IPS DF 4.7 (cell line): ENCODE measurements around the gene SLC35F4.
"Not testable (repeated sequence)": the region's sequence is repeated elsewhere in the genome, so short reads cannot be mapped to it uniquely, and the experiment has no call there.

Experiments used
- DNase-seq: peaks from one replicate; pipeline ENCODE4 v3.0.0-alpha.2; 2013; ENCODE audit warnings: low spot score; ENCODE audit errors: extremely low read depth

The SLC35F4 gene

DNA sequence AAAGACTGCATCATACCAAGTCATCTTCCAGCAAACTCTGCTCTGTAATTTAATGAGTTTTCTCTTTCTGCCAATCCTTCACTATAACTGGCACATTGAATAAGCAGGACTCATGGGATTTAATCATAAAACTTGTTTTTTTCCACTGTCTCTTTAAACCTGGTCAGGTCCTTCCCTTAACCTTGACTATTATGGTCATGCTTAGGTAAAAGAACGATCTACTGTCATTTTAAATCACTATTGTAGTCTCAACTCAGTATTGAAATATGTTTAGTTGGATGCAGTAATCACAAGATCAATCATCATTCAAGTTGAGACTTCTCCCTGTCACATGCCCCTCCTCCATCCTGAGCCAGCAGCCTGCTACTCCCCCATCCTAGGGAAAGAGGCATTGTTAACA lies 56.1 kb downstream of the SLC35F4 start:
- no peak for DNase-seq

DNA sequence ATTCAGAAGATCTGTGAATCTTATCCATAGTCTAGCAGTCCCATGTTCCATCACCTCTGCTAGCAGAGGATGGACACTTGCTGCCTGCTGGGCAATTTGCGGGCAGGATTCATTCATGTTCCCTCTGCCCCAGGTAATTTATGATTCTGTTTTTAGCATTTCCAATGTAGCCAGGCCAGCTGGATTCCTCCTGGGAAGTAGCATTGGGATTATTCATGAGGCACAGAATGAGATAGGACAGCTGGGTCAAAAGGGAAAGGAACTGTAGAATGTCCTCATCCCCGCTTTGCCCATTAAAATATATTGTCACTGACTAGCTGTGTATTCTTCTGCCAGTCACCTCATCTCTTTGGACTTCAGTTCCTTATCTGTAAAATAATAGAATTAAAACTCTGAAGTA lies 68.7 kb downstream of the SLC35F4 start:
- DNase-seq: no peak

DNA sequence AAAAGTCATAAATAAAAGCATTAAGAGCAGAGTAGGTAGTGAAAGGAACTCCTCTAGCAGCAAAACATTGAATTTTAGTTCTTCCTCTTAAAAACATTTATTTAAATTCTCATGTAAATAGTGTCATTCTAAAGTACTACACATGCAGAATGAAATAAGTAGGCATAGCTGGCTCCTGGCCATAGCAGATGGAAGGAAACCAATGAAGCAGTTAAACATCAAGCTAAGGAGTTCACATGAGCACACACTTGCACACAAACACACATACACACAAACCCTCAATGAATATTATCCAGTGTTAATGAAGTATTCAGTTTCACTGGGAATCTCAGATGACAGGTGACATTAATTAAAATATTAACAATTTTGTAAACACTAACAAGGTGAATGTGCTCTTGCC lies 69.3 kb downstream of the SLC35F4 start:
- DNase-seq: no peak

DNA sequence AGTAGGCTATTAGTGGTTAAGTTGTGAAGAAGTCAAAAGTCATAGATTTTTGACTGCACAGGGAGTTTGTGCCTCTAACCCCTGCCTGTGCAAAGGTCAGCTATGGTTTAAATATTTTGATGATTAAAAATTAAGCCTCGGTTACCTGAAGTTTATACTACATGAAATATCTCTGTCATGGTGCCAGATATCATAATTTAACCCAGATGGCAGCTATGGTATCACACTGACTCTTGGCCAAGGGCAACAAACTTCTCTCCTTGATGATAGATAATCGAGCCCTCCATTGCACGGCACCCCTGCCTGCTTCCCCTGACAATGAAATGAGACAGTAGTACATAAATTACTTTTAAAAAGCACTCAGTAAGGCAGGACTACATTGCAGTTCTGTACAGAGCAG lies 80.8 kb downstream of the SLC35F4 start:
- no peak for DNase-seq

DNA sequence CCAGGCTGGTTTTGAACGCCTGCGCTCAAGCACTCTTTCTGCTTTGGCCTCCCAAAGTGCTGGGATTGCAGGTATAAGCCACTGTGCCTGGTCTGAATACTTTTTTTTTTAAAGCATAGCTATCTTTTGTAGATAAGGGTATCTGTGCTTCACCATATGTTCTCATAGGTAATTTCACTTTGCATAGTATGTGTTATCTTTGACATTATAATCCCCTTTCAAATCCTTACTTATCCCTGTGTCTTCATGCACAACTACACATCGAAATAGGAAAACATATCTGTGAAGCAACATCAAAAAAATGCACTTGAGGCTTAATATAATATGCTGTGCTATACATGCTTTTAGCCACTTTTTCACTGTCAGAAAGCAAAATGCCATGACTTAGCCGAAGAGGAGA lies 94.1 kb downstream of the SLC35F4 start:
- no peak for DNase-seq

DNA sequence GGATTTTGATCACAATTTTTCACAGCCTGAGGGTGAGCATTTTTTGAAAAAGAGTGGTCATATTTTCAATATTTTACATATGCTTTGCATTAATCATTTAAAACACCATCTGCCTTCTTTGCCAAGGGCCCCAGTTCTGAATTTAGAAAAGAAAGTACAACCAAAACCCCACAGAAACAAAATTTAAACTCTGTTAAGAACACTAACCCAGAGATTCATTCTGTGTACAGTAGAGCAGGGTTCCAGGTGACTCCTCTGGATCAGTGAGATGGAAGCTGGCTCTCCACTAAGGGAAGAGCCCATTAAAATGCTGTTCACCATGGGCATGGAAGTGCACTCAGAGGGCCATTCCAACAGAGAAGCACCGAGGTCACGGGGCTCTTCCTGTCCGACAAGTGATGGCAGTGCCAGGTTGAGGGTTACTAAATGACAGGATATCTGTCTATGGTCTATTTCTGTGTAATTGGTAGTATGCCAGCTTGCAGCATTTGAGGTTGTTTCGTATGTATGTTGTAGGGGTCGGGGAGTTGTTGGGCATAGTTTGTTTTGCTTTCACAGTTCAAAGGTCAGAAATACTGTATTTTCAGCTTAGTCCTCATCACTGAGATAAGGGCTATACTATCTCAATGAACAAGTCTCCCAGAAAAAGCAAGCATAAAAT lies 95.9 kb downstream of the SLC35F4 start:
- no peak for DNase-seq

DNA sequence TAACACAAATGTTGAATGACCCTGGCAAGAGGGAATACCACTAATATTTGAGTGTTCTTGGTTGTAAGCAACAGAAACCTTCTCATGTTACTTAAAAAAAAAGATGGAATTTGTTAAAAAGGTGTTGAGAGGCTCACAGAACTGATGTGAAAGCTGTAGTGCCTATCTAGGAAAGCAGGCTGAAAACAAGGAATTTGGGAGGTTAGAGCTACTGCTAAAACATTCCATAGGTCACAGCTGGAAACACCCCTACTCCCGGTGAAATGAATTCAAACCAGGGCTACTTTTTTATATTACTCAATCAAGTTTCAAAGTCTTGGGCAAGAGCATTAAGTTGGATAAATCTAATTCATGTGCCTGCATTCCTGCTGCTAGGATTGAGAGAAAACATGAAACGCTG lies 104.1 kb downstream of the SLC35F4 start:
- no peak for DNase-seq

DNA sequence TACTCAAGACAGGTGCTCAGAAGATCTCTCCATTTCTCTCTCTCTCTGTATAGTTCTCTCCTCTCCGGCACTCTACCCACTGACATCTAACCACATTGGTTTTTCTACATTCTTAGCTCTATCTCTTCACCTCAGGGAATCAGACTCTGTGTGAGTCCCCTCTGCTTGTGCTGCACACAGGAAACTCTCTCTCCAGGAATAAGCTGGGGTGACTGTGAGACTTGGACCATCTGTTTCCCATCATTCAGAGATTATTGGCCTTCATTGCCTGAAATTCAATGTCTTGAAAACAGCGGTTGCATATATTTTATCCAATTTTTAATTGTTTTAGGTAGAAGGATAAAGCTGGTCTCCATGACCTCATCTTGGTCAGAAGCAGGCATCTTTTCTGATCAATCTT lies 105.0 kb downstream of the SLC35F4 start:
- DNase-seq: no peak

DNA sequence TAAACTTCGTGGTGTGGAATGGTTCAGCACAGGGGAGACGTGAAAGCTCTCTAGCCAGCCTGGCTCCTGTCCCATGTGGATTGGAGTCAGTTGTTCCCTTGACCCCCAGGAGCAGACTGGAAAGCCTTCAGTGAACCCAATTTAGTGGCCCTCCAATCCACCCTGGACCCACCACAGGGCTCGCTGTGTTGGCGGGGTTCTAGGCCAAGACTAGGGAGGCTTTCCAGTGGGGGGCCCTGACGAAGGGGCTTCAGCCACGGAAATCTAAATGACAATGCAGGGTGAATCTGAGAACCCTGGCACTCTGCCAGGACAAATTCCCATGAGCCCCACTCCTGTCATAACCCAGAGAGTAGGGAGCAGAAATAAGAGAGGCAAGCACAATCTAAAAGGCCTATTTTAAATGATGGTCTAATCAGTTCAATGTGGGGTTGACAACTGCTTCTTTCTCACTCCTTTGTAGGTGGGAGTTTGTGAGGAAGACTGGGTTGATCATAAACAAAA lies 110.8 kb downstream of the SLC35F4 start:
- DNase-seq: no peak

DNA sequence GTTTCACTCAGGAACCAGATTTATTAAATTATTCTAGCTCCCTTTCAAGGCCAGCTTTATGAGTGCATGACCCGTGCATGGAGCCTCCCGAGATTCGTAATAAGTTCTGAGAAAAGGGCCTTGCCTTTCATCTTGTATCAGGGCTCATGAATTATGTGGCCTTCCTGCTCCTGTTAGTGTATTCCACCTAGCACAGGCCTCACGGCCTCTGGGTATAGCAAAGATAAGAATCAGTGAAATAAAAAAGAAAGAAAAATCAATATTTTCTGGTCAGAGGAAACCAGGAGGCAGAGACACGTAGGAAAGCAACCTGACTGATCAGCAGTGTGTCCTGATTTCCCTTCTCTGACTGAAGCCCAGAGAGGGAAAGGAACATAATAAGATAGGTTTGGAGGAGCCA lies 111.4 kb downstream of the SLC35F4 start:
- DNase-seq: no peak

DNA sequence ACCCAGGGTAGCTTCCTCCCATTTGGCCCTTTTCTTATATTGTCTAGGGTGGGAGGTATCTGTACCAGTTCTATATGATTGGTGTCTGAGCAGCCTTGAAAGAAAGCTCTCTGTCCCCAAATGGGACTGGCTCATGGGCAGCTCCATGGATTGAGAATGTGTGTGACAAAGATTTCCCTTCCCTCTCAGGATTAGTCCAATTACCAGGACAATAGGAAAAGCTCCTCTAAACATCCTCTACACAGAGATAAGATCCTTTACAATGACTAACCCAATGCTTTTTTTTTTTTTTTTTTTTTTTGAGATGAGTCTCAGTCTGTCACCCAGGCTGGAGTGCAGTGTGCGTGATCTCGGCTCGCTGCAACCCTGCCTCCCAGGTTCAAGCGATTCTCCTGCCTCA lies 112.1 kb downstream of the SLC35F4 start:
- DNase-seq: no peak

DNA sequence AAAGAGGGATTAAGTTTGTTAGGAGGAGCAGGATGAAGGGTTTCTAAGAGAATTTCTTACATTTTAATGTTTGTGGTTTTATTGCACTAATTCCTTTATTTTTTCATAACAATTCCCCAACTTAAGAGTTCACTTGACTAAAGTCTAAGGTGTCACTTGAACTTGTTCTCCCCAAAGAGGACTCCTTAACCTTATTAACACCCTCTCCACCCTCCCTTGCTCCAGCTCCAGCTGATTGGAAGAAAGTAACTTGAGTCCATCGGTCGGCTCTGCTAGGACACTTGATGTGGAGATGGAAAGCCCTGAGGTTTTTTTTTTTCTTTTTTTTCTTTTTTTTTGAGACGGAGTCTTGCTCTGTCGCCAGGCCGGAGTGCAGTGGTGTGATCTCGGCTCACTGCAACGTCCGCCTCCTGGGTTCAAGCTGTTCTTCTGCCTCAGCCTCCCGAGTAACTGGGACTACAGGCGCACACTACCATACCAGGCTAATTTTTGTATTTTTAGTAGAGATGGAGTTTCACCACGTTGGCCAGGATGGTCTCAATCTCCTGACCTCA lies 113.7 kb downstream of the SLC35F4 start:
- DNase-seq: not testable (repeated sequence)

DNA sequence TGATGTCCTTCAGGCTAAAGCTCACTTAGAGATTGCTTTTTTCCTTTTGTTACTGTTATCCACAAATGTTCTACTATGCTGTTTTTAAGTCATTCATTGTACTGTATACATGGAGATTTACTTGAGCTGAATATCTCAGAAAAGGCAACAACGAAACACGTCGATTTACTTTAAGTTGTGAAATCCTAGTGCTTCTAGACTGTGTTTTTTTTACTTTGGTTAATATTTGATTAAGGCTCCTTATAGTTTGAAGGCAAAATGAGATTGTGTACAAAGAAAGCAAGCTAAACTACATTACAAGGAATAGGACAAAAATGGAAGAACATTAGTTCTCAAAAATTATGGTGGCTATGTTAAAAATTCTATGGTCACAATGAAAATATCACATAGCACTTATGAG lies 114.5 kb downstream of the SLC35F4 start:
- DNase-seq: no peak

DNA sequence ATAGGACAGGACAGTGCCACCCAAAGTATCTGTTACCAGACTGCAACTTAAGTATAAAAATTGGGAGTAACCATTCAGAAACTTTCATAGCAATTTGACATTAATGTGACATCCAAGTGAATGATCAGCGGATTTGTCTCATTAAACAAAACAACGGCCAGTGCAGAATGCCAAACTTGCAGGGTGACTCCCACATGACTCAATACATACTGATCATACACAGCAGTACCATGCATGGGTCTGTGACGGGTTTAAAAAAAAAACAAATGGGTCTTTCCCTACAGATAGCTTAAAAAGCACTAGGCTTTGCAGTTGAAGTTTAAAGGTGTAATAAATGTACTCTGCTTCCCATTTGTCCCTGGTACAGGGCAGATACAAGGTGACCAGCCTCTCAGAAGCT lies 116.6 kb downstream of the SLC35F4 start:
- no peak for DNase-seq

DNA sequence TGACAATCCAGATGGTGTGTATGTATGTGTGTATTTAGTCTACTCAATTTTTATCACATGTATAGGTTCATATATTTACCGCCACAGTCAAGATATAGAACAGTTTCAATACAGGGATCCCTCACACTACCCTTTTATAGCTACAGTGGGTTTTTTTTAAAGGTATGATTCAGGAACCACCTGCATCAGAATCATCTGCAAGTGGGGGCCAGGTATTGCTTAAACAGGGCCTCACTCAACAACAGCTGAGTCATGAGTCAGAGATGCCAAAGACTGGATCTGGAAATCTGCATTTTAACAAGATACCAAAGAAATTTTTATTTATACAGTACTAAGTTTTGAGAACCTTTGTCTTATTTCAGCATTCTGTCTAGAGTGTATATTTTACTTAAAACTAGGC lies 117.6 kb downstream of the SLC35F4 start:
- DNase-seq: no peak

DNA sequence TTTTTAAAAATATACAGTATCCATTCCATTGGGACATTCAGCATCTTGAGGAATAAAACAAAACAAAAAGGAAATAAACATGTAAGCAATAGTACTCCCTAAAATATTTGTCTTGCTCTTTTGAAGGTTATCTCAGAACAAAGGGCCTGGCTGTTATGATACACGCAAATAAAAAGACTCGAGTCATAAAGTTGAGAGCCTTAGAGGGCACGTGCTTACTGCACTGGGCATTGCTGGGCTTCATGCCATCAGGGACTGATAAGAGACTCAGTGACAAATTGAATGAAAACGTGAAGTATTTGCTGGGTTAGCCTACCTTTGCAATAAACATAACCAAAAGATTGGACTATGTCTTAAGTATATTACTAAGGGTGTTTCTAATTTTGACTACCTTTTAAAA lies 118.9 kb downstream of the SLC35F4 start:
- no peak for DNase-seq

DNA sequence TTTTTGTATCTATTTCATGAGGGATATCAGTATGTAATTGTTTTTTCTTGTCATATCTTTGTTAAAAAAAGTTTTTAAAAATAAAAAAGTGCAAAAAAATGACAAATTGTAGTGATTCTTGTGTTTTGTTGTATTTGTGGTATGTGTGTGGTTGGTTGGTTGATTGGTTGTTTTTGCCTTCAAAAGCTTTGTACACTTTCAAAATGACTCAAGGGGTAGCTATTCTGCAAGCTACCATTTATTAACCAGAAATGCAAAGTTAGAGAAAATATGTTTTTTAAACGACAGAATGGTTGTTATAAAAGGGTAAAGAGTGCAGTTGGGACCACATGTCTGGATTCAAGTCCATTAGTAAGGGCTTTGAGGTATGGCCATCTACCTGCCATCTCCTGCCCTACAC lies 119.3 kb downstream of the SLC35F4 start:
- DNase-seq: no peak

DNA sequence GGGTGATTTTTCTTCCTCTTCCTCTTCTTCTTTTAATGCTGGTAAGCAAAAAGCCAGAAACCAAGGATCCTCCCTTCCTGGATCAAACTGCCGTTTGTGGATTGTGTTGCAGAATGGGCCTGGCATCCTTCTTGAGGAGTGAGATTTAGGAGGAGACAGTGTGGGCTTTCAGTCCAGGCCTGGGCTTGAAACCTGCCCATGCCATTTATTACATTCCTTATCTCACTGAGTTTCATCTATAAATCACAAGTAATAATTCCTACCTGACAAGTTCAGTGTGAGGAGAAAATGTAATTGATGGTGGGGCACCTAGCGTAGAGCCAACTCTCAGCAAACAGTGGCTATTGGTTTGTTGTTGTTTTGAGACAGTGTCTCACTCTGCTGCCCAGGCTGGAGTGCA lies 126.4 kb downstream of the SLC35F4 start:
- DNase-seq: no peak

DNA sequence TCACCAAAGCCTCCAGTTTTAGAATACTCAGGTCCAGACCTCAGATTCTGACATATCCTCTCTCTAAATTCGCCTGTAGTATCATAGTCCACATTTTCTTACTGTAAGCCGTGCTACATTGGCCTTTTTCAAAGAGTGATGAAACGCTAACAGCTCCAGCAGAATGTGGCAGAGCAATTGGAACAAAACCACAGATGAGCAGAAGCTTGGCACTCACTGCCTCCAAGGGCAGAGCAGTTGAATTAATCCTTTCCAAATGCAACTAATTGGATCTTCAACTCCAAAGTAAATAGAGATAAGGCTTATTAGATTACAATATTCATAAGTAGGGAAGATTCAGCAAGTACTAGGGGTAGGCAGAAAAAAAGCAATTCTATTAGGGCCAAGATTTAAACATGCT lies 128.3 kb downstream of the SLC35F4 start:
- no peak for DNase-seq

DNA sequence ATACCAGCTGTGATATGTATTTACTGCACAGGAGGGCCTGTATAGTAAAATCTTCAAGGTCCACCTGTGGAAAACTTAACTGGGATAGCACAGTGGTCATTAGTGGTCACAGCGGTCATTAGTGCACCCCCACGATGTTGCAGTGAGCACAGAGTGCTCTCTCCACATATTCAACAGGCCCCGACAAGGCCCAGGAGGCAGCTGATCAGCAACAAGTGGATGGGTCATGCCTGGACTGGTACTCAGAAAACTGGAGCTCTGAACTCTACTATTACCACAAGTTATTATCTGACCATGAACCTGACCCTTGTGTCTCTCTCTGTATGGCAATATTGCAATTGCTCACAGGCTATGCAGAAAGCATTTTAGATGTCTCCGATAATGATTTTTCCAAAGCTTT lies 129.5 kb downstream of the SLC35F4 start:
- DNase-seq: no peak

DNA sequence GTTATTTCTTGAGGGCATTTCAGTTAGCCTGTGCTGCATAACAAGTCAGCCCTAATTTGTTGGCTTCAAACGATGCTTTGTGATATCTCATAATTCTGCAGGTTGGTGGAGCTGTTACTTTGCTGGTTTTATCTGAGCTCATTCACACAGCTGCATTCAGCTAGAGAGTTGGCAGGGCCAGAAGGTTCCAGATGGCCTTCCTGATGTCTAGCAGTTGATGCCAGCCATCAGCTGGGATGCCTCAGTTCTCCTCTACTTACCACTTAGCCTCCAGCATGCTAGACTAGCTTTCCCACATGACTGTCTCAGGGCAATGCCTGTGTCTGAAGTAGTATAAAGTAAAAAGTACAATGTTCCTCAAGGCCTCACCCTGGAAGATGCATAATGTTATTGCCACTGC lies 130.6 kb downstream of the SLC35F4 start:
- DNase-seq: no peak

DNA sequence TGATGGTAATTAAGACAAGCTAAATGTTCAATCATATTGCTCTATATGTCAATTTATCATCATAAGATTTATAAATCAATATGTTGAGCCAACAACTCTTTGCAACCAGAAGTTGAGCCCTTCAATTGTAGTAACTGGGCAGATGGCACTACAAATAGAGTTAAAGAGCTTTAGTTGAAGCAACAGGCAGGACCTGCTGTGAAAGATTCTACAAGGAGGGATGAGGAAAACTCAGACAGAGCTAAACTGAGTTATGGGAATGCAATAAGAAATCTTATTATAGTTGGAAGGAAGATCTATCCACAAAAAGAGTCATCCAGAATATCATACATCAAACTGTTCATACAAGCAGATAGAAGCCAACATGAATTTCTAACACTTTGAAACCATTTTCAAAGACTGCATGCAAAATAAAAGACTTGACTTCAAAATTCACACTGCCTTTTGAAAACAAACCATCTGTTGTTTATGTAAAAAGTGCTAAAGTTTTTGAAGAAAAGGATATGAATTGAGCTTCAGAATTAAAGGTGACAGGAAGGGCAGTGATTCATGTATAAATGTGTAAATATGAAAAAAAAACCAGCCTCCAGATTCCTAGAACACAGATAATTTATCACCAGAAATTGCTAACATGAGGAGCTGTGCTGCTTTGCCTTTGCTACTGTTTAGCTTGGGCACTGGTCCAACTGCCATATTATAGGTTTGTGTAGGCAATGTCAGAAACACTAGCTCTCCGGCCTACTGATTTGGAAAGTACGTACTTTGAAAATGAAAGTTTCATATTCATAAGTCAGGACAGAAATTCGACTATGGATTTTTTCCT lies 133.2 kb downstream of the SLC35F4 start:
- DNase-seq: no peak
